ENCODE measurements around the gene MEIS3. TPM values are rescaled to one million over a fixed set of nuclear protein-coding genes. Genes with fewer than 3 reads are reported as not detected.

The MEIS3 gene
- total RNA-seq, 6 donors from 2014 or later: 1.7 to 7.1 (median 3.8) TPM; not detected in 1

- Histone ChIP-seq H3K4me3 (peak overlapping the region in 3 of 4 donors; percentile 44 to 49 (median 45)), H3K27ac (no peak overlapping the region), H3K27me3 (peaks cover 4 to 54% (median 25%) of the 10 kb centered on the region in 4 donors), H3K9me3 (no peaks in the 10 kb centered on the region), H3K36me3 (no peaks in the 10 kb centered on the region), H3K4me1 (peaks cover 0 to 32% (median 3%) of the 10 kb centered on the region in 4 donors)
- WGBS, 2 donors: 5 to 7% methylated on average over 18 to 34 of the region's 34 CpGs
- DNase-seq (no peak), ATAC-seq (ENCODE audit: low FRiP score in 2 of 2) (no peak)
- no peak for TF ChIP-seq POLR2A (IDR thresholded peaks at IDR 0.05)
- no peak for TF ChIP-seq CTCF (IDR thresholded peaks at IDR 0.05)
Measured at GRCh38 chr19:47417746-47418691, 1.3 kb downstream of the MEIS3 start.

GRCh38 chr19:47417107-47417745 lies 2.1 kb downstream of the MEIS3 start:
- TF ChIP-seq CTCF (IDR thresholded peaks at IDR 0.05) (no peak), POLR2A (IDR thresholded peaks at IDR 0.05) (no peak), POLR2AphosphoS5 (IDR thresholded peaks at IDR 0.05) (no peak), EP300 (IDR thresholded peaks at IDR 0.05) (no peak)
- Histone ChIP-seq H3K9me3 (no peaks in the 10 kb centered on the region), H3K36me3 (no peaks in the 10 kb centered on the region), H3K27me3 (peaks cover 4 to 48% (median 23%) of the 10 kb centered on the region in 4 donors), H3K4me1 (peaks cover 0 to 32% (median 3%) of the 10 kb centered on the region in 4 donors), H3K4me3 (no peak overlapping the region), H3K27ac (no peak overlapping the region)
- DNase-seq (peak in 1 of 2 donors; percentile 67), ATAC-seq (ENCODE audit: low FRiP score in 2 of 2) (no peak)
- WGBS, 2 donors: 14 to 21% methylated on average over 11 to 16 of the region's 18 CpGs

- Histone ChIP-seq H3K27me3 (peaks cover 4 to 43% (median 20%) of the 10 kb centered on the region in 4 donors), H3K36me3 (no peaks in the 10 kb centered on the region), H3K4me1 (peaks cover 0 to 29% (median 3%) of the 10 kb centered on the region in 4 donors), H3K4me3 (no peak overlapping the region), H3K9me3 (no peaks in the 10 kb centered on the region), H3K27ac (no peak overlapping the region)
- TF ChIP-seq POLR2AphosphoS5 (IDR thresholded peaks at IDR 0.05): no peak
- TF ChIP-seq POLR2A (IDR thresholded peaks at IDR 0.05): no peak
- no peak for TF ChIP-seq EP300 (IDR thresholded peaks at IDR 0.05)
- no peak for TF ChIP-seq CTCF (IDR thresholded peaks at IDR 0.05)
- no peak for DNase-seq
- ATAC-seq (ENCODE audit: low FRiP score in 2 of 2): no peak
- 35 to 52% methylated on average over 12 of the region's 12 CpGs for WGBS, 2 donors
Measured at GRCh38 chr19:47416643-47416985, 2.7 kb downstream of the MEIS3 start.

- DNase-seq: no peak
- Histone ChIP-seq H3K9me3 (no peaks in the 10 kb centered on the region), H3K27me3 (peaks cover 3 to 40% (median 18%) of the 10 kb centered on the region in 4 donors), H3K27ac (no peak overlapping the region), H3K36me3 (no peaks in the 10 kb centered on the region), H3K4me1 (peaks cover 0 to 28% (median 3%) of the 10 kb centered on the region in 4 donors), H3K4me3 (no peak overlapping the region)
- no peak for ATAC-seq (ENCODE audit: low FRiP score in 2 of 2)
- WGBS, 2 donors: 83 to 90% methylated on average over 14 to 21 of the region's 21 CpGs
- no peak for TF ChIP-seq POLR2A (IDR thresholded peaks at IDR 0.05)
- no peak for TF ChIP-seq EP300 (IDR thresholded peaks at IDR 0.05)
- no peak for TF ChIP-seq POLR2AphosphoS5 (IDR thresholded peaks at IDR 0.05)
- no peak for TF ChIP-seq CTCF (IDR thresholded peaks at IDR 0.05)
Measured at GRCh38 chr19:47415953-47416642, 3.2 kb downstream of the MEIS3 start.

All from upper lobe of left lung (tissue), 6 donors.